ENCODE measurements around the gene TMEM87A.

DNA sequence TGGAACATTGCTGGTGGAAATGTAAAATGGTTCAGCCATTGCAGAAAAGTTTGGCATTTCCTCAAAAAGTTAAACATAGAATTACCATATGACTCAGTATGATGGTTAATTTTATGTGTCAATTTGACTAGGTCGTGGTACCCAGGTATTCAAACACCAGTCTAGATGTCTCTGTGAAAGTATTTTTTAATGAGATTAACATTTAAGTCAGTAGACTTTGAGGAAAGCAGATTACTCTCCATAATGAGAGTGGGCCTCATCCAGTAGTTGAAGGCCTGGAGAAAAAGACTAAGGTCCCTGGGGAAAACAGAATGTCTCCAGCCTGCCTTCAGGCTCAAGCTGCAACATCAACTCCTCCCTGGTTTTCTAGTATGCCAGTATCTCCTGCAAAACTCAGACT lies 42.3 kb upstream of the TMEM87A start:
- TF ChIP-seq CTCF (IDR thresholded peaks at IDR 0.05) (no peak), POLR2A (IDR thresholded peaks at IDR 0.05) (no peak), EP300 (IDR thresholded peaks at IDR 0.05) (no peak)
